ENCODE results near the gene COL27A1. TPM values are rescaled to one million over a fixed set of nuclear protein-coding genes. Genes with fewer than 3 reads are reported as not detected.

Gene COL27A1
- total and polyA plus RNA-seq, 2 donors (not counting 1 experiment from before 2014, with no cell fraction given): 0.16 to 0.27 TPM

- H3K27ac Mint-ChIP-seq: no peak overlapping the region
- Histone ChIP-seq H3K27me3 (replicated peaks in 1 of 4; ENCODE audit: control extremely low read depth in 1 of 4, control insufficient read depth in 3 of 4, insufficient read depth in 4 of 4, low read length in 3 of 4) (peaks cover 0 to 5% (median 2%) of the 10 kb centered on the region in 4 experiments), H4K20me1 (ENCODE audit: control insufficient read depth, insufficient read depth, low read length, poor library complexity, severe bottlenecking) (no peaks in the 10 kb centered on the region), H3K4me1 (ENCODE audit: control insufficient read depth in 2 of 2, insufficient read depth in 2 of 2, low read length in 2 of 2) (peaks cover 0 to 3% of the 10 kb centered on the region in 2 donors), H3K36me3 (replicated peaks in 1 of 2; ENCODE audit: control extremely low read depth in 1 of 2, control insufficient read depth in 1 of 2, extremely low read depth in 1 of 2, insufficient read depth in 2 of 2, low read length in 1 of 2) (no peaks in the 10 kb centered on the region), H3K9me3 (ENCODE audit: control extremely low read depth in 1 of 3, control insufficient read depth in 2 of 3, insufficient read depth in 1 of 3, low read length in 2 of 3) (no peaks in the 10 kb centered on the region), H3K27ac (ENCODE audit: low read length in 2 of 2) (no peak overlapping the region), H3K9ac (ENCODE audit: low read length) (no peak overlapping the region), H3K4me2 (replicated peaks; ENCODE audit: low read depth, low read length, poor library complexity, severe bottlenecking) (no peak overlapping the region), H3K4me3 (ENCODE audit: control extremely low read depth in 1 of 5, extremely low read depth in 1 of 5, insufficient read depth in 1 of 5, low read depth in 2 of 5, low read length in 4 of 5) (no peak overlapping the region), H3K79me2 (ENCODE audit: control insufficient read depth, insufficient read depth, low read length) (no peaks in the 10 kb centered on the region), H2AFZ (ENCODE audit: insufficient read depth, low read depth, low read length, poor library complexity, severe bottlenecking) (no peak overlapping the region)
- ChIA-PET POLR2A (no interaction called here), CTCF (interaction anchor here (1.0 to 1.6 kb wide), 2 partner anchors 11 to 205 kb away, joined by 3 to 5 read pairs; no protein-coding TSS in a partner anchor)
- H3K27me3 Mint-ChIP-seq: peaks cover 5% of the 10 kb centered on the region
- no peak overlapping the region for H3K4me3 Mint-ChIP-seq
- ATAC-seq (ENCODE audit: low read depth) (no peak), DNase-seq (no peak)
- H3K9me3 Mint-ChIP-seq (ENCODE audit: insufficient read depth): no peaks in the 10 kb centered on the region
- intact Hi-C loops (cut with micrococcal nuclease): no loop called here
- 76% methylated on average over 16 of the region's 16 CpGs for WGBS (ENCODE audit: insufficient coverage)
- TF ChIP-seq EZH2 (IDR thresholded peaks at IDR 0.05; ENCODE audit: borderline replicate concordance, insufficient read depth, low read depth, low read length, poor library complexity, severe bottlenecking) (no peak), CTCF (IDR thresholded peaks at IDR 0.05) (no peak)
- H3K4me1 Mint-ChIP-seq: no peaks in the 10 kb centered on the region
Observed at GRCh38 chr9:114287001-114287762, 131.8 kb downstream of the COL27A1 start.

DNA sequence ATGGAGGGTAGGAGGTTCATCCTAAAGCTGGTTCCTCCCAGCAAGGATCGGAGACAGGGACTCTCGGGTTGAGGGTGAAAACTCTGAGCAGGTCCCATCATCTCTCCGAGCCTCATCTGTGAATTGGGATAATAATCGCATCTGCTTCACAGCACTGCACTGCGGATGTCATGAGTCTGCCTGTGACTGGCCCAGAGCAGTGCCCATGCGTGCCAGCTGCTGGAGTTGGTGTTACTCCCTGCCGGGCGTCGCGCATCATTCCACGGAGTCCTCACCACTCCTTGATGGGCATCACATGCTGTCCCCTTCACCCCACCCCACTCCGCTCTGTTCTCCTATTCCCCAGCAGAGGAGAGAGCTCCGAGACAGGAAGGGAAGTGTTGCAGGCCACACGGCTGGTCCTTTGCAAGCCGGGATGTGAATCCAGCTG lies 132.4 kb downstream of the COL27A1 start:
- no peaks in the 10 kb centered on the region for H3K36me3 ChIP-seq (replicated peaks in 1 of 2; ENCODE audit: control extremely low read depth in 1 of 2, control insufficient read depth in 1 of 2, extremely low read depth in 1 of 2, insufficient read depth in 2 of 2, low read length in 1 of 2)
- peaks cover 0 to 6% (median 2%) of the 10 kb centered on the region in 4 experiments for H3K27me3 ChIP-seq (replicated peaks in 1 of 4; ENCODE audit: control extremely low read depth in 1 of 4, control insufficient read depth in 3 of 4, insufficient read depth in 4 of 4, low read length in 3 of 4)
- no peak overlapping the region for H3K9ac ChIP-seq (ENCODE audit: low read length)
- no peaks in the 10 kb centered on the region for H3K4me1 Mint-ChIP-seq
- intact Hi-C loops (cut with micrococcal nuclease): no loop called here
- no peak overlapping the region for H3K27ac Mint-ChIP-seq
- CTCF ChIA-PET: interaction anchor here (0.6 to 1.6 kb wide), 4 partner anchors 9 to 304 kb away, joined by 3 to 5 read pairs (median 3); no protein-coding TSS in a partner anchor
- H2AFZ ChIP-seq (ENCODE audit: insufficient read depth, low read depth, low read length, poor library complexity, severe bottlenecking): no peak overlapping the region
- H3K4me1 ChIP-seq (ENCODE audit: control insufficient read depth in 2 of 2, insufficient read depth in 2 of 2, low read length in 2 of 2): peaks cover 0 to 3% of the 10 kb centered on the region in 2 donors
- no peak overlapping the region for H3K27ac ChIP-seq (ENCODE audit: low read length in 2 of 2)
- H3K4me3 ChIP-seq (ENCODE audit: control extremely low read depth in 1 of 5, extremely low read depth in 1 of 5, insufficient read depth in 1 of 5, low read depth in 2 of 5, low read length in 4 of 5): no peak overlapping the region
- POLR2A ChIA-PET: no interaction called here
- H3K79me2 ChIP-seq (ENCODE audit: control insufficient read depth, insufficient read depth, low read length): no peaks in the 10 kb centered on the region
- no peak overlapping the region for H3K4me2 ChIP-seq (replicated peaks; ENCODE audit: low read depth, low read length, poor library complexity, severe bottlenecking)
- peaks cover 5% of the 10 kb centered on the region for H3K27me3 Mint-ChIP-seq
- 93% methylated on average over 15 of the region's 15 CpGs for WGBS (ENCODE audit: insufficient coverage)
- H3K9me3 ChIP-seq (ENCODE audit: control extremely low read depth in 1 of 3, control insufficient read depth in 2 of 3, insufficient read depth in 1 of 3, low read length in 2 of 3): no peaks in the 10 kb centered on the region
- no peak for DNase-seq
- no peaks in the 10 kb centered on the region for H4K20me1 ChIP-seq (ENCODE audit: control insufficient read depth, insufficient read depth, low read length, poor library complexity, severe bottlenecking)
- no peak for ATAC-seq (ENCODE audit: low read depth)
- TF ChIP-seq EZH2 (IDR thresholded peaks at IDR 0.05; ENCODE audit: borderline replicate concordance, insufficient read depth, low read depth, low read length, poor library complexity, severe bottlenecking) (no peak), CTCF (IDR thresholded peaks at IDR 0.05) (no peak)
- H3K9me3 Mint-ChIP-seq (ENCODE audit: insufficient read depth): no peaks in the 10 kb centered on the region
- H3K4me3 Mint-ChIP-seq: no peak overlapping the region
